Nephron (organoid): ENCODE data around the gene TMEM203.

Experiments used
- H3K27ac Mint-ChIP-seq, 3 experiments: 2 replicates each; pipeline ENCODE4 v1.8.0; 2020; ENCODE audit warnings: mixed read lengths in 3 of 3, mild to moderate bottlenecking in 2 of 3, moderate library complexity in 1 of 3
- H3K27me3 Mint-ChIP-seq: 2 replicates; pipeline ENCODE4 v1.8.0; 2021; ENCODE audit warnings: low read depth, mild to moderate bottlenecking, moderate library complexity, mixed read lengths
- H3K36me3 Mint-ChIP-seq: 2 replicates; pipeline ENCODE4 v1.8.0; 2020; ENCODE audit warnings: low read depth, mixed read lengths
- H3K4me1 Mint-ChIP-seq: 2 replicates; pipeline ENCODE4 v1.8.0; 2020; ENCODE audit warnings: mixed read lengths
- H3K4me3 Mint-ChIP-seq, 3 experiments: 2 replicates each; pipeline ENCODE4 v1.8.0; 2020; ENCODE audit warnings: mild to moderate bottlenecking in 3 of 3, mixed read lengths in 3 of 3, moderate library complexity in 2 of 3
- H3K9me3 Mint-ChIP-seq: 2 replicates; pipeline ENCODE4 v1.8.0; 2020; ENCODE audit warnings: mixed read lengths
- TF ChIP-seq, protein P1 (sequence below), 3 experiments: fragments of 200-600 bp; sonication (generic); IDR thresholded peaks; one replicate each; pipeline ENCODE4 v1.5.0; 2021; ENCODE audit warnings: antibody characterized with exemption in 3 of 3; ENCODE audit not compliant: unreplicated experiment in 3 of 3

TMEM203 gene

DNA sequence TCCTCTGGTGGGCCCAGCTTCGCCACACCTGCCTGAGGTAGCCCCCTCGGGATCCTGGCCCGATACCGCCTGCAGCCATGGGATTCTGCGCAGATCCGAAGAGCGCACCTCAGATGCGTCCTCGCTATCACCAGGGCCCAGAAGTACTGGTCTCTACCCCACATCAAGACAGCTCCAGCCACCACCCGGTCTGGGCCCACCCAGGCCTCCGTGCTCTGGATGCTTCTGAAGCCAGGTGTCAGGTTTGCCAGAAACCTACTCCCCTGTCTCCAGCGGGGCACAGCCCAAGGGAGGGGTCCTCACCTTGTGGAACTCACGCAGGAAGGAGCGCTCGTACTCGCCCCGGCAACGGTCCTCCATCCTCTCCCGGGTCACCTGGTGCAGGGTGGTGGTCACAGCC lies 19.5 kb downstream of the TMEM203 start:
- Mint-ChIP-seq H3K27me3 (no peaks in the 10 kb centered on the region), H3K9me3 (no peaks in the 10 kb centered on the region)

DNA sequence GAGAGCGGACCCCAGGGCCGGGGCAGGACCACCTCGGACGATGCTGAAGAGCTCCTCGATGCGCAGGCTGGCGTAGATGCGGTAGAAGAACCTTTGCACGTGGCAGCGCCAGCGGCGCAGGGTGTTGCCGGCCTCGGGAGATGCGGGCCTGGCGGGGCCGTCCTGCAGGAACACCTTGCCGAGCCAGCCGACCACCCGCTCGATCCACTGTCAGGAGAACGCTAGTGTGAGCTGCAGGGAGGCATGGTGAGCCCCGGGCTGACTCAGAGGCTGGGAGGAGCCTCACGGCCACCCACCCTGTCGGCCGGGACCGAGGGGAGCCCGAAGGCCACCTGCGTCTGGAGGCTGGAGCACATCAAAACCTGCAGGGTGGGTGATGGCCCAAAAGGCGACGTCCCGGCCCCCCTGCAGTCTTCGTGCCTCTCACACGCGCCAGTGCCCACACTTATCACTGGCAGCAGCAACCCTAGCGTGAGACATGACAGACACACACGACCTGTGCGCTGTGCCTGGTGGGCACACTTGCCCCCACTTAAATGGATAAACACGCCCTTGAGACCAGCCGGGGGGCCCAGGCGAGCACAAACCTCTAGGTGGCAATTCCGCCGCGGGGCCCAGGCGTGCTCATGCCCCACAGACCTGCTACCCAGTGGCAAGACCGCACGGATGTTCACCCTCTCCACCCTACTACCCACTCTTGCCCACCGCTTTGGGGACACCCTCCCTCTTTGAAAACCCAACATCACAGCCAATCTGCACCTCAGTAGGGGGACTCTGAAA lies 20.4 kb downstream of the TMEM203 start:
- H3K36me3 Mint-ChIP-seq, result peaks cover 11% of the 10 kb centered on the region
- H3K9me3 Mint-ChIP-seq, result no peaks in the 10 kb centered on the region
- peaks cover 24% of the 10 kb centered on the region for H3K4me1 Mint-ChIP-seq
- H3K27ac Mint-ChIP-seq, result no peak overlapping the region
- H3K27me3 Mint-ChIP-seq, result no peaks in the 10 kb centered on the region
- TF ChIP-seq, protein P1, sequence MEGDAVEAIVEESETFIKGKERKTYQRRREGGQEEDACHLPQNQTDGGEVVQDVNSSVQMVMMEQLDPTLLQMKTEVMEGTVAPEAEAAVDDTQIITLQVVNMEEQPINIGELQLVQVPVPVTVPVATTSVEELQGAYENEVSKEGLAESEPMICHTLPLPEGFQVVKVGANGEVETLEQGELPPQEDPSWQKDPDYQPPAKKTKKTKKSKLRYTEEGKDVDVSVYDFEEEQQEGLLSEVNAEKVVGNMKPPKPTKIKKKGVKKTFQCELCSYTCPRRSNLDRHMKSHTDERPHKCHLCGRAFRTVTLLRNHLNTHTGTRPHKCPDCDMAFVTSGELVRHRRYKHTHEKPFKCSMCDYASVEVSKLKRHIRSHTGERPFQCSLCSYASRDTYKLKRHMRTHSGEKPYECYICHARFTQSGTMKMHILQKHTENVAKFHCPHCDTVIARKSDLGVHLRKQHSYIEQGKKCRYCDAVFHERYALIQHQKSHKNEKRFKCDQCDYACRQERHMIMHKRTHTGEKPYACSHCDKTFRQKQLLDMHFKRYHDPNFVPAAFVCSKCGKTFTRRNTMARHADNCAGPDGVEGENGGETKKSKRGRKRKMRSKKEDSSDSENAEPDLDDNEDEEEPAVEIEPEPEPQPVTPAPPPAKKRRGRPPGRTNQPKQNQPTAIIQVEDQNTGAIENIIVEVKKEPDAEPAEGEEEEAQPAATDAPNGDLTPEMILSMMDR (IDR thresholded peaks at IDR 0.05; ENCODE audit: unreplicated experiment in 3 of 3), result no peak
- no peak overlapping the region for H3K4me3 Mint-ChIP-seq

More for the DNA sequence above, 19.5 kb downstream of the TMEM203 start:
- TF ChIP-seq, protein P1 (IDR thresholded peaks at IDR 0.05; ENCODE audit: unreplicated experiment in 3 of 3), result no peak
- no peak overlapping the region for H3K27ac Mint-ChIP-seq
- H3K36me3 Mint-ChIP-seq, result peaks cover 11% of the 10 kb centered on the region
- peaks cover 30% of the 10 kb centered on the region for H3K4me1 Mint-ChIP-seq
- H3K4me3 Mint-ChIP-seq, result peak overlapping the region; percentile 91 to 95 (median 94)

DNA sequence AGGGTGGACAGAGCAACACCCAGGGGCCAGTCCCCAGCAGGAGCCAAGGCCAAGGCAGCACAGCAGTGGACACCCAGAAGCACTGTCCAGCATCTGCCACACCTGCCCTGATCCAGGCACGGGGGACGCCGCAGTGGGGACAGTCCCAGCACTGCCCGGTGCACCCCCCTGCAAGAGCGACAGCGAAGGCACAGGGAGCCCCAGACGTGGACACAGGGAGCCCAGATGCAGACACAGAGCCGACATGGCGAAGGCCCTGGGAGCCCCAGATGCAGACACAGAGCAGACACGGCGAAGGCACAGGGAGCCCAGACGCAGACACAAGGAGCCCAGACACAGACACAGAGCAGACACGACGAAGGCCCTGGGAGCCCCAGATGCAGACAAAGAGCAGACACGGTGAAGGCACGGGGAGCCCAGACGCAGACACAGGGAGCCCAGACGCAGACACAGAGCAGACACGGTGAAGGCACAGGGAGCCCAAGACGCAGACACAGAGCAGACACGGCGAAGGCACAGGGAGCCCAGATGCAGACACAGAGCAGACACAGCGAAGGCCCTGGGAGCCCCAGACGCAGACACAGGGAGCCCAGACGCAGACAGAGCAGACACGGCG lies 21.4 kb downstream of the TMEM203 start:
- Mint-ChIP-seq H3K27me3 (no peaks in the 10 kb centered on the region), H3K4me1 (peaks cover 17% of the 10 kb centered on the region)

DNA sequence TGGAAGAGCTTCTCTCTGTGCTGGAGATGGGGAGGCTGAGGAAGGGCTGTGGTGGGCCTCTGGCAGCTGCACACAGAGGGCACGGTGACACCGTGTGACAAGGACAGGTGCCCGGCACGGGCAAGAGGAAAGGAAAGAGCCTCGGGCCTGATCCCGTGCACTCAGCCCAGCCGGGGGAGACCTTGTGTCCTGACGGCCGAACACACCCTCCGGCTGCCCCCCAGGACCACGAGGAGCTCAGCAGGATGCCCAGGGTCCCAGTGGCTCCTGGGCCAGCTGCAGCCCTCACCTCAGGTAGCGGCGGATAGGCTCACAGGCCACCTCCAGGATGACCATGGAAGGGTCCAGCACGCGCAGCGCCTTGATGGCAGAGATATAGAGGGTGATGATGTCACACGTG lies 22.6 kb downstream of the TMEM203 start:
- no peaks in the 10 kb centered on the region for H3K9me3 Mint-ChIP-seq
- peaks cover 13% of the 10 kb centered on the region for H3K4me1 Mint-ChIP-seq
- peaks cover 14% of the 10 kb centered on the region for H3K36me3 Mint-ChIP-seq
- H3K27me3 Mint-ChIP-seq, result no peaks in the 10 kb centered on the region
- no peak overlapping the region for H3K4me3 Mint-ChIP-seq
- TF ChIP-seq, protein P1 (IDR thresholded peaks at IDR 0.05; ENCODE audit: unreplicated experiment in 3 of 3), result no peak
- H3K27ac Mint-ChIP-seq, result no peak overlapping the region

More for the DNA sequence above, 21.4 kb downstream of the TMEM203 start:
- TF ChIP-seq, protein P1 (IDR thresholded peaks at IDR 0.05; ENCODE audit: unreplicated experiment in 3 of 3), result no peak
- Mint-ChIP-seq H3K4me3 (peak overlapping the region; percentile 46 to 78 (median 71)), H3K36me3 (peaks cover 14% of the 10 kb centered on the region), H3K9me3 (no peaks in the 10 kb centered on the region), H3K27ac (no peak overlapping the region)

DNA sequence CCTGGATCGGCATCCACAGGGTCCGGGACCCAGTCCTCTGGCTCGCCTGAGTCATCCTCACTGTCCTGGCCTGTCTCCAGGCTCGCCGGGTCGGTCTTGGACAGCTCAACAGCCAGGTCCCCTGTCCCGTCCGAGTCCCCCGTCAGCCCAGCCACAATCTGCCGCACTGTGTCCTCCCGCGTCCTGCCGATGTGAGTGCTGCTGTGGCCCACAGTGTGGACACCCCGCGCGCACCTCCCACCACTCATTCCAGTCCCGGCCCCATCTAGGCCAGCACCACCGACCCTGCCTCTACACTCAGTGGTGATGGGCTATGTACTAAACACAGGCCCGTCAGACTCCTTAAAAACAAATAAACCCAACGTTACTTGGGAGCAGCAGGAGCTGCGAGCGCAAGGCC lies 23.8 kb downstream of the TMEM203 start:
- Mint-ChIP-seq H3K4me1 (peaks cover 2% of the 10 kb centered on the region), H3K27me3 (peaks cover under 1% of the 10 kb centered on the region), H3K36me3 (peaks cover 22% of the 10 kb centered on the region), H3K9me3 (no peaks in the 10 kb centered on the region), H3K4me3 (no peak overlapping the region), H3K27ac (no peak overlapping the region)
- TF ChIP-seq, protein P1 (IDR thresholded peaks at IDR 0.05; ENCODE audit: unreplicated experiment in 3 of 3), result no peak
